ENCODE results near the gene GALNTL6. TPM values are rescaled to one million over a fixed set of nuclear protein-coding genes. Genes with fewer than 3 reads are reported as not detected.

Gene GALNTL6
- total RNA-seq, 4 donors from 2014 or later = 0.82 to 0.95 TPM; not detected in 2

GRCh38 chr4:172806841-172807240 lies 993.6 kb downstream of the GALNTL6 start:
- DNase-seq = no peak
- 89 to 97% methylated on average over 4 of the region's 4 CpGs for WGBS, 2 donors (ENCODE audit: low coverage in 1 of 2)
- Histone ChIP-seq H3K4me1 (no peaks in the 10 kb centered on the region), H3K36me3 (no peaks in the 10 kb centered on the region), H3K27ac (no peak overlapping the region), H3K4me3 (no peak overlapping the region), H3K27me3 (no peaks in the 10 kb centered on the region), H3K9me3 (no peaks in the 10 kb centered on the region)
- in situ Hi-C loops (cut with MboI; ENCODE audit: low pct_ligation_motif_present in 1 of 4, low pct_unique_long_range_greater_than_20kb in 1 of 4, low sequenced_read_pairs in 3 of 4) = no loop called here
- TF ChIP-seq CTCF (IDR thresholded peaks at IDR 0.05) (no peak), POLR2A (IDR thresholded peaks at IDR 0.05) (no peak), EP300 (IDR thresholded peaks at IDR 0.05; ENCODE audit: low read depth) (no peak), POLR2AphosphoS5 (IDR thresholded peaks at IDR 0.05) (no peak)
- intact Hi-C loops (cut with DNase I; ENCODE audit: low total_unique reads) = no loop called here

GRCh38 chr4:172808196-172808595 lies 995.0 kb downstream of the GALNTL6 start:
- H3K36me3 ChIP-seq = no peaks in the 10 kb centered on the region
- WGBS, 2 donors (ENCODE audit: low coverage in 1 of 2) = 89% methylated on average over 4 of the region's 4 CpGs
- no peaks in the 10 kb centered on the region for H3K27me3 ChIP-seq
- no peak overlapping the region for H3K27ac ChIP-seq
- intact Hi-C loops (cut with DNase I; ENCODE audit: low total_unique reads) (no loop called here), in situ Hi-C loops (cut with MboI; ENCODE audit: low pct_ligation_motif_present in 1 of 4, low pct_unique_long_range_greater_than_20kb in 1 of 4, low sequenced_read_pairs in 3 of 4) (no loop called here)
- TF ChIP-seq EP300 (IDR thresholded peaks at IDR 0.05; ENCODE audit: low read depth) (no peak), CTCF (IDR thresholded peaks at IDR 0.05) (no peak), POLR2A (IDR thresholded peaks at IDR 0.05) (no peak), POLR2AphosphoS5 (IDR thresholded peaks at IDR 0.05) (no peak)
- H3K4me3 ChIP-seq = no peak overlapping the region
- H3K9me3 ChIP-seq = no peaks in the 10 kb centered on the region
- H3K4me1 ChIP-seq = no peaks in the 10 kb centered on the region
- no peak for DNase-seq

- Histone ChIP-seq H3K36me3 (no peaks in the 10 kb centered on the region), H3K4me3 (no peak overlapping the region), H3K4me1 (peaks cover 0 to 2% (median 0%) of the 10 kb centered on the region in 4 donors), H3K9me3 (no peaks in the 10 kb centered on the region), H3K27ac (no peak overlapping the region), H3K27me3 (no peaks in the 10 kb centered on the region)
- no peak for TF ChIP-seq CTCF (IDR thresholded peaks at IDR 0.05)
- TF ChIP-seq POLR2A (IDR thresholded peaks at IDR 0.05) = no peak
- TF ChIP-seq POLR2AphosphoS5 (IDR thresholded peaks at IDR 0.05) = no peak
- TF ChIP-seq EP300 (IDR thresholded peaks at IDR 0.05; ENCODE audit: low read depth) = no peak
- in situ Hi-C loops (cut with MboI; ENCODE audit: low pct_ligation_motif_present in 1 of 4, low pct_unique_long_range_greater_than_20kb in 1 of 4, low sequenced_read_pairs in 3 of 4) = no loop called here
- intact Hi-C loops (cut with DNase I; ENCODE audit: low total_unique reads) = no loop called here
- WGBS, 2 donors (ENCODE audit: low coverage in 1 of 2) = 59 to 84% methylated on average over 3 to 7 of the region's 7 CpGs
- DNase-seq = no peak
These were observed 996.1 kb downstream of the GALNTL6 start for GRCh38 chr4:172809319-172809718.

- DNase-seq = no peak
- WGBS, 2 donors (ENCODE audit: low coverage in 1 of 2) = 59 to 77% methylated on average over 7 to 11 of the region's 11 CpGs
- no peaks in the 10 kb centered on the region for H3K9me3 ChIP-seq
- no peak overlapping the region for H3K4me3 ChIP-seq
- peaks cover 0 to 15% (median 0%) of the 10 kb centered on the region in 4 donors for H3K4me1 ChIP-seq
- intact Hi-C loops (cut with DNase I; ENCODE audit: low total_unique reads) = no loop called here
- no peaks in the 10 kb centered on the region for H3K36me3 ChIP-seq
- in situ Hi-C loops (cut with MboI; ENCODE audit: low pct_ligation_motif_present in 1 of 4, low pct_unique_long_range_greater_than_20kb in 1 of 4, low sequenced_read_pairs in 3 of 4) = no loop called here
- no peak for TF ChIP-seq POLR2A (IDR thresholded peaks at IDR 0.05)
- TF ChIP-seq EP300 (IDR thresholded peaks at IDR 0.05; ENCODE audit: low read depth) = no peak
- no peak for TF ChIP-seq CTCF (IDR thresholded peaks at IDR 0.05)
- no peak for TF ChIP-seq POLR2AphosphoS5 (IDR thresholded peaks at IDR 0.05)
- H3K27me3 ChIP-seq = no peaks in the 10 kb centered on the region
- H3K27ac ChIP-seq = no peak overlapping the region
These were observed 1000.2 kb downstream of the GALNTL6 start for GRCh38 chr4:172813359-172813923.
